GM19035 (cell line): Measurements from ENCODE around the gene MVP.
A peak's percentile ranks its signal among the peaks of the same experiment; 100 is the strongest.
"Not testable (repeated sequence)": the region's sequence is repeated elsewhere in the genome, so short reads cannot be mapped to it uniquely, and the experiment has no call there.

Source experiments
- ATAC-seq: cut with Tn5 transposase; IDR thresholded peaks from one replicate; pipeline ENCODE4 v1.9.1; 2021; ENCODE audit not compliant: unreplicated experiment

Gene MVP

GRCh38 chr16:29820271-29820701 is at the start of gene MVP:
Gene MVP (plus strand): TSS chr16:29820462. CDS start chr16:29830550, 10,088 bp downstream.
- no peak for ATAC-seq

- ATAC-seq: not testable (repeated sequence)
Observed at GRCh38 chr16:29772330-29772729, 47.9 kb upstream of the MVP start.

- ATAC-seq: no peak
Observed at GRCh38 chr16:29774730-29775129, 45.5 kb upstream of the MVP start.

- no peak for ATAC-seq
Observed at GRCh38 chr16:29775742-29776408, 44.4 kb upstream of the MVP start.

- ATAC-seq: no peak
Observed at GRCh38 chr16:29777576-29778350, 42.5 kb upstream of the MVP start, which contains the start of gene ZG16. Gene ZG16 (plus strand): TSS chr16:29778256. CDS start chr16:29779267, 1,011 bp downstream.

- ATAC-seq: no peak
Observed at GRCh38 chr16:29779474-29779873, 40.8 kb upstream of the MVP start.

GRCh38 chr16:29783094-29783953 is 36.9 kb upstream of the MVP start:
- ATAC-seq: not testable (repeated sequence)

- no peak for ATAC-seq
Observed at GRCh38 chr16:29784157-29784556, 36.1 kb upstream of the MVP start.

- ATAC-seq: no peak
Observed at GRCh38 chr16:29784901-29785500, 35.3 kb upstream of the MVP start.

- ATAC-seq: not testable (repeated sequence)
Observed at GRCh38 chr16:29787155-29787554, 33.1 kb upstream of the MVP start.

- ATAC-seq: no peak
Observed at GRCh38 chr16:29789775-29790182, 30.5 kb upstream of the MVP start.

GRCh38 chr16:29790183-29790948 is 29.9 kb upstream of the MVP start, which contains the start of gene KIF22:
Gene KIF22 (plus strand): TSS chr16:29790751. CDS start chr16:29790760, 9 bp downstream.
- peak; percentile 92 for ATAC-seq

GRCh38 chr16:29790949-29791844 is 29.1 kb upstream of the MVP start:
- ATAC-seq: no peak

GRCh38 chr16:29791845-29792807 is 28.1 kb upstream of the MVP start:
- ATAC-seq: no peak

GRCh38 chr16:29793153-29793552 is 27.1 kb upstream of the MVP start:
- ATAC-seq: not testable (repeated sequence)

- no peak for ATAC-seq
Observed at GRCh38 chr16:29794231-29794710, 26.0 kb upstream of the MVP start.

- no peak for ATAC-seq
Observed at GRCh38 chr16:29802416-29802935, 17.8 kb upstream of the MVP start.
